NCI-H524 treated with DMSO at 0.1 percent for 48 hours (cell line): ENCODE measurements around the gene ALPL.

ENCODE experiments used
- DNase-seq: peaks from one replicate; lab custom pipeline; 2025; lab: John Stamatoyannopoulos, UW

The ALPL gene

DNA sequence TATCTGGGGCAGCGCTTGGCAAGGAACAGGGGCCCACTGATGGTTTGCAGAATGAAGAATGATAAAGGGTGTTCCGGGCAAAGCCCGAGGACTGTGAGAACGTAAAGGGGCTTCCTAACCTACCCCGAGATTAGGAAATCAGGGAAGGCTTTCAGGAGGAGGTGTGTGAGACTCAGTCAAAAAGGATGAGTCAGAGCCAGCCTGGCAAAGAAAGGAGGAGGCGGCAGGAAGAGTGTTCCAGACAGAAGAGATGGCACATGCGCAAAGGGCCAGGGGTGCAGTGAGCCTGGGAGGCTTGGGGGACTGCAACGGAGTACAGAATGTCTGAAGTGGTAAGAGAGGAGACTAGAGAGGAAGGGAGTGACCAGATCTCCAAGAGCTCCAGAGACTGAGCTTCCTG is 89.7 kb downstream of the ALPL start:
- DNase-seq: no peak

DNA sequence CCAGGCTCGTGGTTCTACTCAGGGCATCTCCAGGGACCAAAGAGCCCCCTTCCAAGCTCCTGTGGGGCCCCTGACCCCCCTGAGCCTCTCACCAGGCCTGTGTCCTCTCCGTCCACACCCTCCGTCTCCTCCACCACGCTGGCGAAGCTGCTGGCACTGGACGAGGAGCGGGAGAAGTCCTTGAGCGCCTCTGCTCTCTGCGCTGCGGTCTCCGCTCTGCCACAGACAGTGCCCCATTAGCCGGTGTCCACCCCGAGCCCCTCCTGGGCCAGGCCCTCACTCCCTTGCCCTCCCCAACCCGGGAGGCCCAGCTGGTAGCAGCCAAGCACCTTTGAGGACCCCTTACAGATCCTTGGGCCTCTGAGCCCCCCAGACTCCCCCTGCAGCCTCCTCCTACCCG is 90.2 kb downstream of the ALPL start:
- no peak for DNase-seq

- no peak for DNase-seq
These were observed 92.2 kb downstream of the ALPL start for GRCh38 chr1:21601278-21602048.

DNA sequence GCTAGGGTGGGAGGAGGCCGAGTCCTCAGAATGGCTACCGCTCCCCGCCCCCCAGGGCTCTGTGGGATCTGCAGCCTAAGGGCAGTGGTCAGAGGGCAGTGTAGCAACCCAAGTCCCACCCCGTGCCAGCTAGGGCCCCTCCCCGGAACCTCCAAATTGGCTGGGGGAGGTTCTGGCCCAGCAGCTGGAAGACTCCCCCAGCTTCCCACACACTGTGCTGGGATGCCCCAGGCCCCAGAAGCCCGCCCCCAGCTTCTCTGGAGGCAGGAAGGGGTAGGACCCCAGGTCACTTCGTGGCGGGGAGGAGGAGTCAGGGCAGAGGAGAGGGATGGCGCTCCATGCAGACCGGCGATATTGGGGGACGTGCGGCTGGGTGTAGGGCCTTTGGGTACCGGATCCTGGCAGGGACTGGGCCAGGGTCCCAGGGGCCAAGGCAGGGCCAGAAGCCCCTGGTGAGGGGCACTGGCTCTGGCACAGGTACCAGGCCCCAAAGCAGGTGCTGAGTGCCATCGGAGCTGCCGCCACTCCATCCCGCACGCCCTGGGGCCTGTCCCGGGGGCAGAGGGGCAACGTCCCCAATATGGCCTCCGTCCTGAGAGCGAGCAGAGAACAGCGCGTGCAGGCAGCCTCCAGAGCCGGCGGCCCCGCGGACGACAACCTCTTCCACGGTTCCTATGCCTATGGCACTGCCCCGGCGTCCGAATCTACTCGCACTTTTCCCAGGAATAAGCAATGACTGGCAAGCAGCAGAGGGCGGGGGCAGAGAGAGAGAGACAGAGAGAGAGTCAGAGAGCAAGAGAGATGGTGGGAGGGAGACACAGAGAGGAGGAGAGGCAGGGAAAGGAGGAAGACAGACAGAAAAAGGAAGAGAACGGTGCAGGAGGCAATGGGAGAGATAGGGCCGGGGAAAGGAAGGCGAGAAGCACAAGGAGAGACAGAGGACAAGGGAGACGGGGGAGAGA is 94.2 kb downstream of the ALPL start:
- DNase-seq: no peak

DNA sequence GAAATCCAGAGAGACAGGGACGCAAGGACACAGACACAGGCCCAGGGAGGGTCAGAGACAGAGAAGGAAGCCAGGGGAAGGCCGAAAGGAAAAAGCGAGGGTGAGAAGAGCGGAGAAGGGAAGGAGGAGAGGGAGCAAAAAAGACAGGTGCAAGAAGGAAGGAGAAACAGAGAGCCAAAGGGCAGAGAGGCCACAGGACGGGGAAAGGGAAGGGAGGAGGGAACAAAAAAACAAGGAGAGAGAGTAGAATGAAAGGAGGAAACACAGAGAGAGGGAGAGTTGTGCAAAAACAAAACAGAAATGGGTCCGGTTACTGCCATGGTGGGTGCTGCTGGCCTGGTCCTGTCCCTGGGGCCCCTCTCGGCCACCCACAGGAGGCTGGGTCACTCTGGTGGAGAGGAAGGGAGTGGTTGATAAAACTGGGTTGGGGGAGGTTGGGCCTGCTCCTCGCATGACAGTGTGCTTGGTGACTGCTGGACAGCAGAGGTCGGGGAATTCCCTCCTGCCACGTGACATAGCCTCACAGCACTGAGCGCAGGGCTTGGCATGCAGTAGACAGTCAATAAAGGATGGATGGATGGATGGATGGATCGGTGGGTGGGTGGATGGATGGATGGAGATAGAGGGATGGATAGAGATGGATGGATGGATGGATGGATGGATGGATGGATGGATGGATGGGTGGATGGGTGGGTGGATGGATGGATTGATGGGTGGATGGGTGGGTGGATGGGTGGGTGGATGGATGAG is 95.2 kb downstream of the ALPL start:
- no peak for DNase-seq

GRCh38 chr1:21605012-21605715 is 95.9 kb downstream of the ALPL start:
- no peak for DNase-seq

GRCh38 chr1:21605964-21606705 is 96.9 kb downstream of the ALPL start:
- DNase-seq: no peak

GRCh38 chr1:21607549-21608529 is 98.6 kb downstream of the ALPL start:
- DNase-seq: no peak

DNA sequence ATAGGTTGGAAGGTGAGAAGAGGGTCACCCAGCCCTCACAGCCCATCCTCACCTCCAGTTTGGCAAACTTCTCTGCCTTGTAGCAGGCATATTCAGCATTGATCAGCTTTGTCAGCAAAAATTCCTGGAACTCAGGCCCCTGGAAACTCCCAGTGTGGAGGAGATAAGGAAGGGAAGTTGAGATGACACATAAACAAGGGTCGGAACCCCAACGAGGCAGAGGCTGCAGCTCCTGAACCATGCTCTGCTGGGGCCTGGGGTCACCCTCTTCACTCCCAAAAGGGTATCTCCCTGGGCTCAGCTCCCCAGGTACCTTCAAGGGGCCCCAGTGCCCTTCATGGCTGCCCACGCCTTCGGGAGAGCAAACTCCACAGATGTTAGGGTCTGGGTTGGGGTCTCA is 99.6 kb downstream of the ALPL start:
- DNase-seq: no peak

- no peak for DNase-seq
These were observed 100.8 kb downstream of the ALPL start for GRCh38 chr1:21610027-21610426.

DNA sequence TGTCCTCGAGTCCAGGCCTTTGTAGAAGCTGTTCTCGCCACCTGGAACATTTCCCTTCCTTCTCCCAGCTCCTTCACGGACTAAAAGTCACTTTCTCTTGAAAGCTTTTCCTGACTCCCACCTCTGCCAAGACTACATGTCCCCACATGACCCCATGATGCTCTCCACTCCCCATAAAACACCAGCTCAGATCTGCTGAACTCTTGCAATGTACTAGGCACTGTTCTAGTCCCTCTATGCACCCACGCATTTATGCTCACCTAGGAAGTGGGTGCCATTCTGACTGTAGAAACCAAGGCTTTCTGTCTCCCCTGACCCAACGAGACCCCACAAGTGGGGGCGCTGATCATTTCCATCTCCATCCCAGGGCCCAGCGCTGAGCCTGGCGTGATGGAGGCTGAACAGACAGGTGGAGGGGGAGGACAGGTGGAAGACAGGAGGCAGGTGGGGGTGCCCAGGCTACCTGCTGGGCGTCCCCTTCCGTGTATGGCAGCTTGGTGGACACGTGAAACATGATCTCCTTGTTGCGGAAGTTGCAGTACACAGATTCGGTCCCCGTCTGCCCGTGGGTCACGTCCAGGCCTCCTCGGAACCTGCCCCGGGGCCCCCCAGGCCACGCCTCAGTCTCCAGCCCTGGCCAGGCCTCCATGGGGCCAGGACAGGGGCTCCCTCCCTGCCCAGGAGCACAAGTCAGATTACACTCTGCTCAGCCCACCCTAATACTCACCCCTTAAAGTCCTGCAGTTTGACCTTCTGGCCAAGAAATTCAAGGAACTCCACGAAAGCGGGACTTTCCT is 102.0 kb downstream of the ALPL start:
- DNase-seq: no peak

- no peak for DNase-seq
These were observed 102.8 kb downstream of the ALPL start for GRCh38 chr1:21612057-21612456.

GRCh38 chr1:21613072-21613867 is 104.0 kb downstream of the ALPL start:
- no peak for DNase-seq

- DNase-seq: no peak
These were observed 105.3 kb downstream of the ALPL start for GRCh38 chr1:21614419-21615115.

DNA sequence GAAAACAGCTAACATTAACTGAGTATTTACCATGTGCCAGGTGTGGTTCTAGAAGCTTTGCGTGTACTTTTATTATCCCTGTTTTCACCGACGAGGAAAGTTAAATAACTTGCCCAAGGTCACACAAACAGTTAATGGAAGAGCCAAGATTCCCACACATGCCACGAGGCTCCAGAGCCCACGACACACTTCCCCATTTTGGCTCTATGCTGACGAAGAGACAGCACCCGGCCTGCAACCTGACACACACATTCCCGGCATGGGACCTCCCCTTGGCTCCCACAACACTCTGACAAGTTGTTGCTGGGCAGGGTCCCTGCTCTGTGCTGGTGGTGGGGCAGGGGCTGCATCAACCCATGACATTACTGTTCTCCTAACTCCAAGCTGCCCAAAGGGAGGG is 107.1 kb downstream of the ALPL start:
- no peak for DNase-seq

GRCh38 chr1:21617126-21617738 is 108.0 kb downstream of the ALPL start:
- DNase-seq: no peak

GRCh38 chr1:21618059-21618458 is 108.8 kb downstream of the ALPL start:
- no peak for DNase-seq
